Thoracic aorta (tissue), 2 donors: ENCODE data around the gene ITPR3. TPM values are rescaled to one million over a fixed set of nuclear protein-coding genes. Genes with fewer than 3 reads are reported as not detected.

ENCODE experiments used
- ATAC-seq: fragments of 150-250 bp; one replicate; pipeline ENCODE4 v1.8.0; 2017; ENCODE audit warnings: low read depth; ENCODE audit not compliant: insufficient number of reproducible peaks, low FRiP score
- DNase-seq: peaks from one replicate; pipeline ENCODE4 v3.0.0-alpha.2; 2020; ENCODE audit warnings: low spot score
- H3K27ac ChIP-seq, 2 donors: fragments of 200-600 bp; sonication (generic); 1 replicate in 1 of 2; 2 replicates in 1 of 2; pipeline ENCODE4 v1.5.1; 2016; ENCODE audit warnings: mild to moderate bottlenecking in 2 of 2, moderate library complexity in 2 of 2
- H3K27me3 ChIP-seq: fragments of 200-600 bp; sonication (generic); replicated peaks from 2 replicates; pipeline ENCODE4 v1.6.0; 2016; ENCODE audit warnings: mild to moderate bottlenecking; ENCODE audit not compliant: insufficient read depth
- H3K36me3 ChIP-seq: fragments of 200-600 bp; sonication (generic); one replicate; pipeline ENCODE4 v1.5.1; 2016
- H3K4me1 ChIP-seq, 2 donors: fragments of 200-600 bp; sonication (generic); 1 replicate in 1 of 2; 2 replicates in 1 of 2; pipeline versions ENCODE4 v1.5.1 to v1.6.0; 2016; ENCODE audit warnings: low read depth in 2 of 2, mild to moderate bottlenecking in 1 of 2; ENCODE audit not compliant: control insufficient read depth in 1 of 2
- H3K4me3 ChIP-seq: fragments of 200-600 bp; sonication (generic); 2 replicates; pipeline ENCODE4 v1.5.1; 2016; ENCODE audit warnings: mild to moderate bottlenecking
- H3K9me3 ChIP-seq: fragments of 200-600 bp; sonication (generic); 2 replicates; pipeline ENCODE4 v1.5.1; 2016
- total RNA-seq, 2 donors: library from RNA; depleted of rRNA; stranded (reverse); fragments of >200 nt; gene quantifications; one replicate each; pipeline versions ENCODE4 v1.1.0 to v1.2.3, GENCODE V29; 2016
- TF ChIP-seq, protein P1 (sequence below): fragments of 200-600 bp; sonication (generic); IDR thresholded peaks from one replicate; pipeline ENCODE4 v1.5.1; 2019; ENCODE audit warnings: antibody characterized with exemption

The ITPR3 gene
- total RNA-seq, 2 donors from 2014 or later: 15.2 to 21.2 TPM

- H3K4me1 ChIP-seq: no peaks in the 10 kb centered on the region
- ATAC-seq: no peak
- TF ChIP-seq, protein P1, sequence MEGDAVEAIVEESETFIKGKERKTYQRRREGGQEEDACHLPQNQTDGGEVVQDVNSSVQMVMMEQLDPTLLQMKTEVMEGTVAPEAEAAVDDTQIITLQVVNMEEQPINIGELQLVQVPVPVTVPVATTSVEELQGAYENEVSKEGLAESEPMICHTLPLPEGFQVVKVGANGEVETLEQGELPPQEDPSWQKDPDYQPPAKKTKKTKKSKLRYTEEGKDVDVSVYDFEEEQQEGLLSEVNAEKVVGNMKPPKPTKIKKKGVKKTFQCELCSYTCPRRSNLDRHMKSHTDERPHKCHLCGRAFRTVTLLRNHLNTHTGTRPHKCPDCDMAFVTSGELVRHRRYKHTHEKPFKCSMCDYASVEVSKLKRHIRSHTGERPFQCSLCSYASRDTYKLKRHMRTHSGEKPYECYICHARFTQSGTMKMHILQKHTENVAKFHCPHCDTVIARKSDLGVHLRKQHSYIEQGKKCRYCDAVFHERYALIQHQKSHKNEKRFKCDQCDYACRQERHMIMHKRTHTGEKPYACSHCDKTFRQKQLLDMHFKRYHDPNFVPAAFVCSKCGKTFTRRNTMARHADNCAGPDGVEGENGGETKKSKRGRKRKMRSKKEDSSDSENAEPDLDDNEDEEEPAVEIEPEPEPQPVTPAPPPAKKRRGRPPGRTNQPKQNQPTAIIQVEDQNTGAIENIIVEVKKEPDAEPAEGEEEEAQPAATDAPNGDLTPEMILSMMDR: no peak
- H3K27ac ChIP-seq: no peak overlapping the region
- H3K36me3 ChIP-seq: no peaks in the 10 kb centered on the region
- DNase-seq: no peak
- no peaks in the 10 kb centered on the region for H3K27me3 ChIP-seq
- H3K9me3 ChIP-seq: no peaks in the 10 kb centered on the region
- no peak overlapping the region for H3K4me3 ChIP-seq
These were observed 105.6 kb downstream of the ITPR3 start for GRCh38 chr6:33726696-33727095.

DNA sequence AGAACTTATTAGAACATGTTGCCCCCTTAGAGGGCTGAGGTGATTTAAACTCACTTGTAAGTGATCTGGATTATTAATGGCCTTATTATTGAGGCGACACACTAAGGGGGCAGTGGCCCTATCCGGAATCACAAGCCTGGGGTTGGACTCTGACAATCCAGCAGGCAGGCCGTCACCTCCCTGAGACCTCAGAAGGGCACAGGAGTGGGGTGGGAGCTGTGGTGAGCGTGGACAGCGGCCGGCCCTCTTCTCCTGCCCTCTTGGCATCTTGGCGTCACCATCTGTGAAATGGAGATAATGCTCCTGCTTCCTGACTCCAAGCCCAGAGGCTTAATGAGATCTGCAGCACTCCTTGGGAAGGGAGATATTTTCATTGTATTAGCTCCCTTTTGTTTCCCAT is 106.0 kb downstream of the ITPR3 start:
- DNase-seq (no peak), ATAC-seq (no peak)
- H3K9me3 ChIP-seq: no peaks in the 10 kb centered on the region
- H3K27ac ChIP-seq: no peak overlapping the region
- no peak overlapping the region for H3K4me3 ChIP-seq
- H3K36me3 ChIP-seq: no peaks in the 10 kb centered on the region
- TF ChIP-seq, protein P1: no peak
- H3K27me3 ChIP-seq: no peaks in the 10 kb centered on the region
- no peaks in the 10 kb centered on the region for H3K4me1 ChIP-seq

GRCh38 chr6:33727932-33728331 is 106.8 kb downstream of the ITPR3 start:
- no peak for ATAC-seq
- TF ChIP-seq, protein P1: no peak
- no peaks in the 10 kb centered on the region for H3K36me3 ChIP-seq
- H3K4me3 ChIP-seq: no peak overlapping the region
- no peaks in the 10 kb centered on the region for H3K27me3 ChIP-seq
- no peaks in the 10 kb centered on the region for H3K4me1 ChIP-seq
- no peaks in the 10 kb centered on the region for H3K9me3 ChIP-seq
- no peak overlapping the region for H3K27ac ChIP-seq
- no peak for DNase-seq

GRCh38 chr6:33728438-33728837 is 107.3 kb downstream of the ITPR3 start:
- DNase-seq (no peak), ATAC-seq (no peak)
- H3K36me3 ChIP-seq: no peaks in the 10 kb centered on the region
- H3K27ac ChIP-seq: no peak overlapping the region
- no peaks in the 10 kb centered on the region for H3K27me3 ChIP-seq
- no peak overlapping the region for H3K4me3 ChIP-seq
- no peaks in the 10 kb centered on the region for H3K4me1 ChIP-seq
- TF ChIP-seq, protein P1: no peak
- H3K9me3 ChIP-seq: no peaks in the 10 kb centered on the region

DNA sequence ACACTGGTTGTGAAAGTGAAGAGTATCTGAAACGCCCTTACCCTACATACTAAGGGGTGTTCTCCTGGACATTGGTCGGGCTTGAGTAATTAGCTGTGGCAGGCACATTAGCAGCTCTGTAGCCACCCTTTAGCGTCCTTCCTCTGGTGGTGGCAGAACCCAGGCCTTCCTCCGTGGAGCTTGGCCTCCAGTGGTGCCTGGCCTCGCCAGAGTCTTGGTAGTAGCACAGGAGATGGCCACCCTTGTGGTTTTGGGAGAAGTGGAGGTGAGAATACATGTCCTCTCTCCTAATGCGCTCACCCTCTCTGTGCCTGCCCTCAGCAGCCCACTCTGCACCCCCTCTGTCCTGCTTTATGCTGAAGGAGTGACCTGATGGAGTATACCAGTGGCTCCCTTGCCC is 107.9 kb downstream of the ITPR3 start:
- DNase-seq: no peak
- Histone ChIP-seq H3K27ac (no peak overlapping the region), H3K27me3 (no peaks in the 10 kb centered on the region), H3K4me1 (no peaks in the 10 kb centered on the region), H3K4me3 (no peak overlapping the region), H3K9me3 (no peaks in the 10 kb centered on the region), H3K36me3 (no peaks in the 10 kb centered on the region)
- no peak for ATAC-seq
- TF ChIP-seq, protein P1: no peak
